KBM-7 (cell line): ENCODE results near the gene MIB2.
"Not testable (repeated sequence)": the region's sequence is repeated elsewhere in the genome, so short reads cannot be mapped to it uniquely, and the experiment has no call there.

Experiments
- DNase-seq: peaks from one replicate; pipeline ENCODE4 v3.0.0-alpha.2; 2015
- in situ Hi-C: fragments of 300-500 bp; cut with MboI; formaldehyde crosslinking; loops from 2 replicates; pipeline ENCODE4 v1.14.3; 2020; ENCODE audit warnings: low sequenced_read_pairs, low pct_unique_long_range_greater_than_20kb, mixed read lengths

MIB2 gene

GRCh38 chr1:1671365-1672119 is 56.2 kb downstream of the MIB2 start:
- DNase-seq: no peak
- in situ Hi-C loops: no loop called here

- no peak for DNase-seq
- in situ Hi-C loops: no loop called here
These were observed 57.1 kb downstream of the MIB2 start for GRCh38 chr1:1672181-1672965.

- in situ Hi-C loops, DNase-seq: not testable (repeated sequence)
These were observed 59.5 kb downstream of the MIB2 start for GRCh38 chr1:1674806-1675205.

- in situ Hi-C loops, DNase-seq: not testable (repeated sequence)
These were observed 59.9 kb downstream of the MIB2 start for GRCh38 chr1:1675218-1675617.

GRCh38 chr1:1676087-1676486 is 60.8 kb downstream of the MIB2 start:
- DNase-seq, in situ Hi-C loops: not testable (repeated sequence)

- peak; percentile 76 for DNase-seq
- in situ Hi-C loops: no loop called here
These were observed 62.6 kb downstream of the MIB2 start for GRCh38 chr1:1677718-1678580.

- in situ Hi-C loops: no loop called here
- DNase-seq: no peak
These were observed 63.5 kb downstream of the MIB2 start for GRCh38 chr1:1678581-1679380.
